Activated T-cell treated with anti-CD3 and anti-CD28 coated beads, Interleukin-2, amount 50 U/mL, for 4 hours (primary cell): ENCODE data around the gene FAM241B. TPM values are rescaled to one million over a fixed set of nuclear protein-coding genes. Genes with fewer than 3 reads are reported as not detected.

ENCODE experiments used
- ATAC-seq, 2 donors: fragments of 200-7000 bp; cut with Tn5 transposase; one replicate each; pipeline ENCODE4 v1.10.0; 2021
- DNase-seq: peaks from one replicate; pipeline ENCODE4 v3.0.0-alpha.2; 2020
- H3K27me3 Mint-ChIP-seq: one replicate; pipeline ENCODE4 v1.8.0; 2021; ENCODE audit warnings: low read depth, mixed read lengths
- H3K36me3 Mint-ChIP-seq: one replicate; pipeline ENCODE4 v1.8.0; 2022; ENCODE audit warnings: mixed read lengths; ENCODE audit not compliant: insufficient read depth
- H3K4me1 Mint-ChIP-seq: one replicate; pipeline ENCODE4 v1.8.0; 2021; ENCODE audit warnings: low read depth, mixed read lengths
- H3K4me3 Mint-ChIP-seq: one replicate; pipeline ENCODE4 v1.8.0; 2021; ENCODE audit warnings: mild to moderate bottlenecking, moderate library complexity, mixed read lengths
- H3K9me3 Mint-ChIP-seq: one replicate; pipeline ENCODE4 v1.8.0; 2021; ENCODE audit warnings: mixed read lengths
- total RNA-seq, 3 donors: library from RNA; stranded (reverse); gene quantifications; one replicate each; pipeline ENCODE4 v1.2.1, GENCODE V29; 2021

Gene FAM241B
- total RNA-seq, 3 donors from 2014 or later, result 13.9 to 16.5 (median 15.3) TPM

DNA sequence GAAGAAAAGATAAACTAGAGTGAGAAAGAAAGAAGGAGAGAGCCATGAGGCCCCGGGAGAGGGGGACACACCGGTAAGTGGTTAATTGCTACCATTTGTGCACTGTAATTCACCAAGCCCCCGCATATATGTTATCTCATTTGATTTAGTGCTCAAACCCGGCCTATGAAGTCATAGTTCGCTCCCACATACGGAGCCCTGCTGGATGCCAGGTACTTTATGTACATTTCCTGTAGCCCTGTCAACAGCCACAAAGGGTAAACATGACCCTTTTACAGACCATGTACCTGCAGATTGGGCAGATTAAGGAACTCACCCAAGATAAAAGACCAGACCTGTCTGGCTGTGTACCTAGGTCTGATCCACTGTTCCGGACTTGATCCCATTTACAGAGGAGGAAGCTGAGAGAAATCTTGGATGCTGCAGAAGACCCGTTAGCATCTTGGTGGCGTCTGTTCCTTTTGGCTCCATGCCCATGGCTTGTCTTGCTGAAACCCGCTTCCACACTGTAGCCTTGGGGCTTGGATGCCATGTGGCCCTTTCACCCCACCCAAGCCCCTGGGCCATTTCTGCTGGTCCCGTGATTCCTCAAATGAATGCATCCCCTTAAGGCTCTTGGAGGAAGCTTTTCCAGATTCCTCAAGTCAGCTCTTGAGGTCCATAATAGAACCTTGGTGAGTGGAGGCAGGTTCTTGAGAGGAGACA lies 32.3 kb downstream of the FAM241B start:
- Mint-ChIP-seq H3K4me1 (no peaks in the 10 kb centered on the region), H3K9me3 (no peaks in the 10 kb centered on the region), H3K4me3 (no peak overlapping the region), H3K36me3 (no peaks in the 10 kb centered on the region), H3K27me3 (peaks cover 24% of the 10 kb centered on the region)
- no peak for DNase-seq
- no peak for ATAC-seq

DNA sequence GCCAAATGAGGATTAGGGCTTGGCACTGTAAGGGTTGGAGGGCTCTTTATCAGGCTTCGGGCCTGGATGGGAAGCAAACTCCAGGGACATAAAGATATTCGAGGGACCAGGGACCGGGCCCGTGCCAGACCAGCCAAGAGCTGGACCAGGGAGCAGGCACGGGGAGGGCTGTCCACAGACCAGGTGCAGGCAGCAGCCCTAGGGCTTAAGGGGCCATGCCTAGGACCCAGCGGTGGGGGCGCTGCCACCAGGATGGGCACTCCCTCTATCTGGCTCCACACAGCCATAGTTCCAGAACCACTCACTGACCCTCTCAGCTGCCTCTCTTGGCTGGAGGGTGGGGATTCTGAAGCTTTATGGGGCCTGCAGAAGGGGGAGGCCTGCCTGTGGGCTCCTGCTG lies 32.9 kb downstream of the FAM241B start:
- no peaks in the 10 kb centered on the region for H3K36me3 Mint-ChIP-seq
- no peak overlapping the region for H3K4me3 Mint-ChIP-seq
- no peak for ATAC-seq
- peaks cover 24% of the 10 kb centered on the region for H3K27me3 Mint-ChIP-seq
- H3K9me3 Mint-ChIP-seq, result no peaks in the 10 kb centered on the region
- H3K4me1 Mint-ChIP-seq, result no peaks in the 10 kb centered on the region
- DNase-seq, result no peak

DNA sequence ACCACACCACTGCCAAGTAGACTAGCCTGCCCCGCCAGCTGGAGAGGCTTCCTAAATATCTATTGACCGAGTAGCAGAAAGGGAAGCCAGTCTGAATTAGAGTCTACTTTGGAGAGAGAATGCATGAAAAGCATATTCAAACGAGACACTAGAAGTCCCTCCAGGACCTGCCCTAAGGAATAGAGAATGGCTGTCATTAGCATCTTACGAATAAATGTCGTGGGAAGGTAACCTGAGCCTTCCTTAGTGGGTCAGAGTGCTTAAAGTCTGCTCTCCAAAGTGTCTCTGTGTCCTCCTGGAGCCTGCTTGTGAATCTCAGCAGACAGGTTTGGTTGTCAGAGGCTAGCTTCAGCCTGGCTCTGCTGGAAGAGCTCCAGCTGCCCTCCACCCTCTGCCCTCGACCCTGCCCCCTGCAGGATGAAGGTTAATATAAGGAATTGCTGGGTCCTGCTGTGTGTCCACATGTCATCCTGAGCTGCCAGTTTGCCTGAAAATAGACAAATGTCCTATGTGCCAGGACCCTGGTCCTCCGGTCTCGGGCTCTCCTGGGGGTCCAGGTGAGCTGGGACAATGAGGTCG lies 33.4 kb downstream of the FAM241B start:
- DNase-seq (no peak), ATAC-seq (no peak)
- Mint-ChIP-seq H3K4me1 (no peaks in the 10 kb centered on the region), H3K27me3 (peaks cover 23% of the 10 kb centered on the region), H3K9me3 (no peaks in the 10 kb centered on the region), H3K36me3 (no peaks in the 10 kb centered on the region), H3K4me3 (no peak overlapping the region)

DNA sequence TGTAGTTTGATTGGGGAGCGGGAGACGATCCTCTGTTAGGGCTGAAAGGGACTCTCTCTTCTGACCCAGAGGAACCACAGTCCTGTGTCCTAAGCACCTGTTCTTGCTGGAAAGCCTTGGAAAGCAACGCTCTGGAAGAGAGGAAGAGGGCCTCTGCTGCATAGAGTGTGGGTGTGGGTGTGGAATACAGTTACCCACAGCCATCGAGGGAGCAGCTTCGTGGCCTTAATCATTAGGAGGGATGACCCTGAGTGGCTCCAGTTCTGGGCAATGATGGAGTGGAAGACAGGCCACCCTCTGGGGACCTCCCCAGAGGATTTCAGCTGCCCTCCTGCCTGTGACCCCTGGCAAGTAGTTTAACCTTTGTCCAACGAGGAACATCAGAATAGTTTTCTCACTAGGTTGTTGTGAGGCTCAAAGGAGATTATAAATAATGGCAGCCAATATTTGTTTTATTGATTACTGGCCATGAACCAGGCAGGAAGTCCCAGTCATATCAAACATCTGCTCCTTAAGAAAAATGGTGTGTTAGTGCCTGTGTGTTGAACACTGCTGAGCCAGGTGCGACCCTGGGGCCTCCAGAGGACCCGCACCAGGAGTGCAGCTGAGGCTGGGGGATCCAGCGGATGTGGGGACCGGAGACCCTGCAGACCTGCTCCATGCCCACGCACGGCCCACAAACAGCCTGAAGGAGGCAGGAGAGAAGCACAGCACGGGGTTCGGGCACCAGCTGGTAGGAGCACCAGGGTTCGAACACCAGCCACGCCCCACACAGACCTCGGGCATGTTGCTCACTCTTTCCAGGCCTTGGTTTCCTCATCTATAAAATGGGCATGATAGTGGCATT lies 35.6 kb downstream of the FAM241B start:
- H3K36me3 Mint-ChIP-seq, result no peaks in the 10 kb centered on the region
- H3K27me3 Mint-ChIP-seq, result peaks cover 35% of the 10 kb centered on the region
- H3K4me3 Mint-ChIP-seq, result no peak overlapping the region
- H3K4me1 Mint-ChIP-seq, result no peaks in the 10 kb centered on the region
- H3K9me3 Mint-ChIP-seq, result no peaks in the 10 kb centered on the region
- ATAC-seq, result no peak
- DNase-seq, result no peak

DNA sequence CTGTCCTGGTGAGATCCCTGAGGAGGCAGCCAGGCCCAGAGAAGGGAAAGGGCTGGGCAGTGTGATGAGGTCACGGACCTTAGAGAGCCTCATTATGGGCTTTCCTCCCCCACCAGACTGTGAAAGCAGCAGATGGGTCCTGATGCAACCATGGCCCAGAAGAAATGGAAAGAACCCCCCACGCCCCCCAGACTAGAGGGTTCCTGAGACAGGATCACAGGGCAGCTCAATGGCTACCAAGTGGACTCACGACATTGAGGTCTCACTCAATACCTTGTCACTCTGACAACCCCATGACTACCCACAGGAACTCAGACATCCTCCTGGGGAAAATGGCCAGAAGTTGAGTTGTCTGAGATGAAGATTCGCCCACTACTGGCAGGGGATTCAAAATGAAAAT lies 36.7 kb downstream of the FAM241B start:
- H3K36me3 Mint-ChIP-seq, result no peaks in the 10 kb centered on the region

DNA sequence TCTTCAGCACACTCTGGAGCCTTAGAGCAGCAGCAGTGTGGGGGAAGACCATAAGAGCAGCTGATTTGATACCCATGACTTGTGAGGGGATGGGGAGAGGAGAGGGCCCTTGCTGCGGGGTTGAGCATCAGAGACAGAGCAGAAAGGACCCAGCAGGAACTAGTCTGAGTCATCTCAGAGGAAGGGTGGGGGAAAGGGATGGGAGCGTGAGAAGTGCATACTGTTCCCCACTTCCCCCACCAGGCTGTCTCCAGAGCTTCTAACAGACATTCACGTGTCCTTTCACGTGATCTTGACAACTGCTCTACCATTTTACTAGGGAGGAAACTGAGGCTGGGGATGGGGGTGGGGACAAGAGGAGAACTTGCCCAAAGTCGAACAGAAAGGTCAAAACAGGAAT lies 38.7 kb downstream of the FAM241B start:
- no peaks in the 10 kb centered on the region for H3K4me1 Mint-ChIP-seq
- H3K27me3 Mint-ChIP-seq, result peaks cover 44% of the 10 kb centered on the region
- no peak for ATAC-seq

More for the DNA sequence above, 36.7 kb downstream of the FAM241B start:
- DNase-seq, result no peak
- H3K4me3 Mint-ChIP-seq, result no peak overlapping the region
- peaks cover 42% of the 10 kb centered on the region for H3K27me3 Mint-ChIP-seq
- H3K9me3 Mint-ChIP-seq, result no peaks in the 10 kb centered on the region
- no peaks in the 10 kb centered on the region for H3K4me1 Mint-ChIP-seq
- ATAC-seq, result no peak

DNA sequence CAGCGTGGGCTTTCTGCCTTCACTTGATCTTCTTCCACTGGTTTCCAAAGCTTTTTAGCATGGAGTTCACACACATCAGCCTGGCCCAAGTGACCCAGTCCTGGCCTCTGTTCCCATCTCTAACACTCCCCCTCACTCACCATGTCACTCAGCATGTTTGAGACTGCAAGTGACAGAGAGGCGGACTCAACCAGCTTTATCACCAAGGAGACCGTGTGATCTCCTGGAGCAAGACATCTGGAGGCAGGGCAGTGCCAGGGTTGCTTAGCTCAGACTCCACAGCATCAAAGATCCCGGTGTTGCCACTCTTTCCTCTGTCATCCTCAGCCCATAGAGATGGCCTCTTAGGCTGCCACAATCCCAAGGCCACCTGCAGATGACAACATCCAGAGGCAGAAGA lies 39.4 kb downstream of the FAM241B start:
- no peak for DNase-seq
- Mint-ChIP-seq H3K4me3 (no peak overlapping the region), H3K27me3 (peaks cover 44% of the 10 kb centered on the region), H3K4me1 (no peaks in the 10 kb centered on the region), H3K9me3 (no peaks in the 10 kb centered on the region), H3K36me3 (no peaks in the 10 kb centered on the region)
- ATAC-seq, result no peak

More for the DNA sequence above, 38.7 kb downstream of the FAM241B start:
- H3K36me3 Mint-ChIP-seq, result no peaks in the 10 kb centered on the region
- DNase-seq, result no peak
- H3K9me3 Mint-ChIP-seq, result no peaks in the 10 kb centered on the region
- no peak overlapping the region for H3K4me3 Mint-ChIP-seq

DNA sequence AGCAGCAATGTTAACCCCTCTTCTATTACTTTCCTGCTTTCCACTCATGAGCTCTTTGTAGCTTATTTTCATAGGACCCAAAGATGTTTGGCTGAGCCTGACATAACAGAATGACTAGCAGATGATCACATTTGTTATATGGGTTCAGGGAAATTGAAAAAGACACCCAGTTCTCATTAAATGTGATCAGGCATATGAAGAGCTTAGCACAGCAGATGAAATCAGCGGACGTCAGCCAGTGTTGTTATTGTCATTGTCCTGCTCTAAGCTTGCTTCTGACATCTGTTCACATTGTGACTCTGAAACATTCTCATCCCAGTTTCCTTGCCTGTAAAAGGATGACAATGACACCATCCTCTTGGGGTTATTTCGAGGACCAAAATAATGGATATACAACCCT lies 43.5 kb downstream of the FAM241B start:
- H3K4me3 Mint-ChIP-seq, result no peak overlapping the region
- no peak for DNase-seq
- H3K9me3 Mint-ChIP-seq, result no peaks in the 10 kb centered on the region
- peaks cover 49% of the 10 kb centered on the region for H3K27me3 Mint-ChIP-seq
- no peaks in the 10 kb centered on the region for H3K4me1 Mint-ChIP-seq
- ATAC-seq, result no peak
- no peaks in the 10 kb centered on the region for H3K36me3 Mint-ChIP-seq

DNA sequence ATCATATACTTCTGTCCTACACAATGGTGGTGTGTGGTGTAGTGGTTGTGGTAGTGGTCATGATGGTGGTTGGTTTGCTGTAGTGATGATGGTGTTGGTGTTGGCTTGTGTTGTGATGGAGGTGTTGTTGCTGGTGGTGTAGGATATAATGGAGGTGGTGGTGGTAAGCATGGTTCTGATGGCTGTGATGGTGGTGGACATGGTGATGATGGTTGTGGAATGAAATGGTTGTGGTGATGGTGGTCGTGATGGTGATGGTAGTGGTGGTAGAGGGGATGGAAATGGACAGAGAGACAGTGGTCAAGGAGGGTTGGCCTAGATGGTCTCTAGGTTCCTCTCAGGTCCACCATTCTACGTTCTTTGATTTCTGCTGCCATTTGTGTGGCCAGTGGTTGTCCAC lies 44.7 kb downstream of the FAM241B start:
- Mint-ChIP-seq H3K4me3 (no peak overlapping the region), H3K4me1 (no peaks in the 10 kb centered on the region), H3K9me3 (no peaks in the 10 kb centered on the region), H3K27me3 (peaks cover 46% of the 10 kb centered on the region), H3K36me3 (no peaks in the 10 kb centered on the region)
- DNase-seq (no peak), ATAC-seq (no peak)

DNA sequence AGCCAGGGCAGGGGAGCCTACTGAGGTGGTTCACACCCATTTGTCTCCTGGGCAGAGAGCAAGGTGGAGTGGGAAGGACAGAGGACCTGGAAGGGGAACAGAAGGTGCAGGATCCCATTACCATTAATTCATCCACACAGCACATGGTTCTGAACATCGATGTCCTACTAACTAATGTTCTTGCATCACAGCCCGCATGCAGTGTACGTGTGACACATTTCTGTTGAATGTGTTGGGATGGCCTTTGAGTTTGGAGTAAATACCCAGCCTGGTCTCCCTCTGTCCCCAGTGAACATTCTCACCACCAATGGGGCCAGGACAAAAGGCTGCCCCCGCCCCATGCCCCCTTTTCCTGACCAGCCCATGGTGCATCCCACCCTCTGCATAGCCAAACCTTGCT lies 46.3 kb downstream of the FAM241B start:
- no peak overlapping the region for H3K4me3 Mint-ChIP-seq
- no peaks in the 10 kb centered on the region for H3K9me3 Mint-ChIP-seq
- no peak for ATAC-seq
- DNase-seq, result no peak
- no peaks in the 10 kb centered on the region for H3K4me1 Mint-ChIP-seq
- H3K27me3 Mint-ChIP-seq, result peaks cover 42% of the 10 kb centered on the region
- H3K36me3 Mint-ChIP-seq, result no peaks in the 10 kb centered on the region

DNA sequence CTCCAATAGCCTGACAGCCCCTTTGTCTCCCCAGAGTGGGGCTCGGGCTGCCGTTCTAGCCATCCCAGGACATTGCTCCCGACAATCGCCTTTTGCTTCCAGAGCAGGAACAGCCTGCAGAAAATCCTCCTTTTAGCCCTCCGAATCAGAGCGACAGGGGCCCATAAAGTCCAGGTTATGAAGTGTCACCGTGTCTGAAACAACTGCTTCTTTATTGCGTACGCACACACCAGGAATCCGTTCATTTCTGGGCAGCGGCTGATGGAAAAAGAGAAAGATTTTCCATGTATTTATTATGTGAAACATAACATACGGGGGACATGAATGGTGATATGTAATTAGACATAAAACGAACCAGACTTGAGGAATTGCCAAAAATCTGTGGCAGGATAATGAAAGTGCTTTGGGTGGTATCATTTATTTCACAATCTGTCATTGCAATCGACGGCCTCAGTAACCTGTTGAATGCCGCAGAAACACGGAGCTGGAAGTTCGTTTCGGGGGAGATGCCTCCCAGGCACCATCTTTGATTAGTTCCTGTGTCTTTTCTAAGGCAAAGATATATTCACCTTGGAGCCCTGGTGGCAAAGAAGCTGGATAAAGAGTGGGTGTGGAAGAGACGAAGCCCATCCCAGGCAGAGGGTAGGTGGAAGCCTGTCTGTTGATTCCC lies 48.1 kb downstream of the FAM241B start:
- no peaks in the 10 kb centered on the region for H3K9me3 Mint-ChIP-seq
- DNase-seq (no peak), ATAC-seq (no peak)
- H3K4me1 Mint-ChIP-seq, result no peaks in the 10 kb centered on the region
- no peak overlapping the region for H3K4me3 Mint-ChIP-seq
- H3K27me3 Mint-ChIP-seq, result peaks cover 43% of the 10 kb centered on the region
- no peaks in the 10 kb centered on the region for H3K36me3 Mint-ChIP-seq

DNA sequence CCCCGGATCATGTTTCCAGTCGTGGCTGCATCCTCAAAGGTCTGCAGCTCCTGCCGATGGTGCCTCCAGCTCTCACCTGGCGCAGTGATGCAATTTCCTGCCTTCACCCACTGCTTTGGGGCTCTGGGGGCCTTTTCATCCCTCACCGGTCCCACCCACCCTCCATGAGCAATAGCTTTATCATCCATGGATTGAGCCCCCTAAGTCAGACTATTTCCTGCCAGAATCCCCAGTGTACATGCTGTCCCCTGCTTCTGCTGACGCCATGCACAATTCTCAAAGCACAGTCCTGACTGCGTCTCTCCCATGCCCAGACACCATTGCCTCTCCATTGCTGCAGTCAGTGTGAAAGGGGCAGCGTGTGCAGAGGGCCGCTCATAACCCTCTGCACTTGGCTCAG lies 49.7 kb downstream of the FAM241B start:
- no peaks in the 10 kb centered on the region for H3K36me3 Mint-ChIP-seq
- H3K4me1 Mint-ChIP-seq, result no peaks in the 10 kb centered on the region
- no peak for DNase-seq
- no peaks in the 10 kb centered on the region for H3K9me3 Mint-ChIP-seq
- H3K27me3 Mint-ChIP-seq, result peaks cover 41% of the 10 kb centered on the region
- no peak overlapping the region for H3K4me3 Mint-ChIP-seq
- ATAC-seq, result no peak

DNA sequence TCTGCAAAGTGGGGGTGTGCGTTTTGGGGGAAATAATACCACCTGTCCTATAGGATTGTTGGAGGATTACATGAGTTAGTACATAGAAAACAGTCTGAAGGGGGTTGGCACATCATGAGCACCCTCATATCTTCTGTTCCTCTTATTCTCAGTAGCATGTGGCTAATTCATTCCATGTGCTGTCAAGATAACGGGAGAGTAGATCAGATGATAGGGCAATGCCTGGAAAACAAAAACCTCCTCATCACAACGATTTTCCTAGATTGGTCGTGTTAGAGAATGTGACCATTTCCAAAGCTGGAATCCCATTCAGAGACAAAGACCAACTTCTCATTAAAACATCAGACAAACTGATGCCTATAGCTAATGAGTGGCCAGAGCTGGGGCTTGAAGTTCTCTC lies 50.6 kb downstream of the FAM241B start:
- DNase-seq (no peak), ATAC-seq (no peak)
- Mint-ChIP-seq H3K4me1 (no peaks in the 10 kb centered on the region), H3K9me3 (no peaks in the 10 kb centered on the region), H3K36me3 (no peaks in the 10 kb centered on the region), H3K4me3 (no peak overlapping the region), H3K27me3 (peaks cover 41% of the 10 kb centered on the region)

DNA sequence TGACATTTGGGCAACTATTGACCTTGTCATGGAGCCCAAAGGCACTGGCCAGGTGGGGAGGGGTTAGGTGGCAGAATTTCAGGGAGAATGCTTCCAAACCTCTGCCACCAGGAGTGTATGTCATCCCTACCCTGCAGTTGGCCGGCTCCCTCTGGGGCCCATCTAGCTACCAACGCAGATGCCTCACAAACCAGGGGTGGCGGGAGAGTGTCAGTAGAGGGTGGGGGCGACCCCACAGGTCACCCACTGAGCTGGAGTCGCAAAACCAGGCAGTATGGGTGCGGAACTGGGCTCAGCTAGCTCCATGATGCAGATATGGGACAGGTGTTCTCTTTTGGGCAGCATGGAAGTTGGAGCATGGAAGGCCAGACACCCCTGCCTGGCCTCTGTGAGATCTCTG lies 51.4 kb downstream of the FAM241B start:
- H3K27me3 Mint-ChIP-seq, result peaks cover 37% of the 10 kb centered on the region
- H3K9me3 Mint-ChIP-seq, result no peaks in the 10 kb centered on the region
- H3K4me1 Mint-ChIP-seq, result no peaks in the 10 kb centered on the region
- DNase-seq (no peak), ATAC-seq (no peak)
- no peaks in the 10 kb centered on the region for H3K36me3 Mint-ChIP-seq
- H3K4me3 Mint-ChIP-seq, result no peak overlapping the region
